ENCODE results near the gene TCF15. TPM values are rescaled to one million over a fixed set of nuclear protein-coding genes. Genes with fewer than 3 reads are reported as not detected.

TCF15 gene
- polyA plus RNA-seq, 2 of the 4 experiments (the other 2 are of a cell fraction), result not detected

DNA sequence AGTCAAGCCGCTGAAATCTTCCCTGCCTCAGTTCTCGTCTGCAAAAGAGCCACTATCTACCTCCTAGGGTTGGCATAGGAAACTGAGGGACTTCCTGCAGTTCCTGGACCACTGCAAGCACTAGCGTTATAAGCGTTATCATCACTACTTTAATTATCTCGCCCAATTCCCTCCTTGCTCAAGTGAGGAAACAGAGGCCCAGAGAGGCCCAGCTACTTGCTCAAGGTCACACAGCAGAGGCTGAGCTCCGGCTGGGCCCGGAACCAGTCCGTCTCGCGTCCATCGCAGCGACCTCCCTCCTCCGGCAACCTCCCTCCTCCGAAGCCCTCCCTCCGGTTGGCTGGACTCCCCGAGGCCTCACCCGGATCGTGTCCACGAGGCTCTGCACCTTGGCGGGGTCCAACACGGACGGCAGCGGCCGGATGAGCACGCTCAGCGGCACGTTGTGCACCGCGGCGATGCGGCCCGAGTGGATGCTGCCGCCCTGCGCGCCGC, 42.6 kb upstream of the TCF15 start:
- 2% methylated on average over 25 of the region's 36 CpGs for WGBS (ENCODE audit: missing lambda C conversion rate)
- Histone ChIP-seq H3K27ac (peak overlapping the region; percentile 98), H3K4me3 (peak overlapping the region; percentile 87), H3K4me2 (peak overlapping the region; percentile 81), H3K9me3 (peaks cover 5% of the 10 kb centered on the region; the same call in 1 of the 3 replicates), H3K4me1 (peaks cover 29% of the 10 kb centered on the region)
- peak; percentile 14 to 42 for ATAC-seq
- POLR2A ChIA-PET, result interaction anchor here (0.7 to 1.4 kb wide), 2 partner anchors 13 to 14 kb away, joined by 3 to 4 read pairs; no protein-coding TSS in a partner anchor
- DNase-seq (ENCODE audit: low read depth in 1 of 2, low spot score in 1 of 2), result peak in 1 of 2 experiments; percentile 69
- CTCF ChIA-PET, result interaction anchor here (0.5 to 4.5 kb wide), 18 partner anchors 10 to 765 kb away, joined by 3 to 33 read pairs (median 4); partner anchors contain the start of gene SCRT2
- no peak for FAIRE-seq
- TF ChIP-seq HOXB5 (CRISPR knock-in tag; IDR thresholded peaks at IDR 0.05), result peak; percentile 8; the same call in 1 of the 2 replicates
- TF ChIP-seq HMGXB4 (CRISPR knock-in tag; IDR thresholded peaks at IDR 0.05; ENCODE audit: borderline replicate concordance), result peak; percentile 20; the same call in 1 of the 2 replicates
- no peak for TF ChIP-seq RNF2 (IDR thresholded peaks at IDR 0.05; ENCODE audit: borderline replicate concordance, low read depth)
- TF ChIP-seq, protein P1, sequence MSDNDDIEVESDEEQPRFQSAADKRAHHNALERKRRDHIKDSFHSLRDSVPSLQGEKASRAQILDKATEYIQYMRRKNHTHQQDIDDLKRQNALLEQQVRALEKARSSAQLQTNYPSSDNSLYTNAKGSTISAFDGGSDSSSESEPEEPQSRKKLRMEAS (IDR thresholded peaks at IDR 0.05), result peak; percentile 65
- TF ChIP-seq TFCP2L1 (CRISPR knock-in tag; IDR thresholded peaks at IDR 0.05), result peak; percentile 75; the same call in 1 of the 2 replicates
- peak; percentile 72; the same call in 1 of the 2 replicates for TF ChIP-seq PHF8 (IDR thresholded peaks at IDR 0.05; ENCODE audit: borderline replicate concordance, low read depth)
- no peak for TF ChIP-seq JUN (IDR thresholded peaks at IDR 0.05)
- TF ChIP-seq EP300 (IDR thresholded peaks at IDR 0.05), result no peak
- TF ChIP-seq E2F6 (IDR thresholded peaks at IDR 0.05; ENCODE audit: borderline replicate concordance, low read depth), result peak; percentile 62
- peak; percentile 95 for TF ChIP-seq ZFP36 (IDR thresholded peaks at IDR 0.05; ENCODE audit: borderline replicate concordance, partially characterized antibody)
- peak; percentile 90 for TF ChIP-seq KDM1A (IDR thresholded peaks at IDR 0.05; ENCODE audit: low read depth)

- ChIA-PET POLR2A (interaction anchor here (0.6 to 1.4 kb wide), 5 partner anchors 9 to 1150 kb away, joined by 3 to 4 read pairs (median 3); no protein-coding TSS in a partner anchor), CTCF (interaction anchor here (0.5 to 4.5 kb wide), 24 partner anchors 9 to 766 kb away, joined by 3 to 33 read pairs (median 4); partner anchors contain the start of gene SCRT2)
- H3K4me3 ChIP-seq, result peak overlapping the region; percentile 87
- ATAC-seq (peak; percentile 7 to 40; a peak in 3 of 6 replicates), FAIRE-seq (no peak), DNase-seq (ENCODE audit: low read depth in 1 of 2, low spot score in 1 of 2) (peak in 1 of 2 experiments; percentile 61)
- H3K4me2 ChIP-seq, result peak overlapping the region; percentile 81
- H3K4me1 ChIP-seq, result peaks cover 33% of the 10 kb centered on the region
- WGBS (ENCODE audit: missing lambda C conversion rate), result 9% methylated on average over 19 of the region's 20 CpGs
- H3K9me3 ChIP-seq, result peaks cover 8% of the 10 kb centered on the region; the same call in 1 of the 3 replicates
- peak overlapping the region; percentile 98 for H3K27ac ChIP-seq
- TF ChIP-seq SREBF2 (IDR thresholded peaks at IDR 0.05) (no peak), CBX2 (IDR thresholded peaks at IDR 0.05; ENCODE audit: borderline replicate concordance, low read depth) (no peak), MAFK (IDR thresholded peaks at IDR 0.05; ENCODE audit: partially characterized antibody) (no peak), EP300 (IDR thresholded peaks at IDR 0.05) (no peak), ZC3H11A (IDR thresholded peaks at IDR 0.05) (no peak), HOXB5 (CRISPR knock-in tag; IDR thresholded peaks at IDR 0.05) (0 out of 2 replicates have a peak, but pooled peaks have one; percentile 6), BCL3 (IDR thresholded peaks at IDR 0.05) (no peak), BHLHE40 (IDR thresholded peaks at IDR 0.05; ENCODE audit: low read depth, low read length) (no peak), USF2 (IDR thresholded peaks at IDR 0.05) (no peak), HEYL (CRISPR knock-in tag; IDR thresholded peaks at IDR 0.05) (no peak), NFE2L2 (conservative IDR thresholded peaks at IDR 0.05; ENCODE audit: low read length) (no peak), ZFP36 (IDR thresholded peaks at IDR 0.05; ENCODE audit: borderline replicate concordance, partially characterized antibody) (no peak), RAD21 (conservative IDR thresholded peaks at IDR 0.05 in 1 of 2, IDR thresholded peaks at IDR 0.05 in 1 of 2) (no peak), RCOR1 (IDR thresholded peaks at IDR 0.05; ENCODE audit: low read depth, low read length) (no peak), FOSB (CRISPR knock-in tag; IDR thresholded peaks at IDR 0.05) (no peak)
- TF ChIP-seq, protein P2, sequence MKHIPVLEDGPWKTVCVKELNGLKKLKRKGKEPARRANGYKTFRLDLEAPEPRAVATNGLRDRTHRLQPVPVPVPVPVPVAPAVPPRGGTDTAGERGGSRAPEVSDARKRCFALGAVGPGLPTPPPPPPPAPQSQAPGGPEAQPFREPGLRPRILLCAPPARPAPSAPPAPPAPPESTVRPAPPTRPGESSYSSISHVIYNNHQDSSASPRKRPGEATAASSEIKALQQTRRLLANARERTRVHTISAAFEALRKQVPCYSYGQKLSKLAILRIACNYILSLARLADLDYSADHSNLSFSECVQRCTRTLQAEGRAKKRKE (CRISPR knock-in tag; IDR thresholded peaks at IDR 0.05; ENCODE audit: low read depth), result 0 out of 2 replicates have a peak, but pooled peaks have one; percentile 7
- TF ChIP-seq, protein P1 (IDR thresholded peaks at IDR 0.05), result peak; percentile 81
Measured at GRCh38 chr20:651713-652614, 41.9 kb upstream of the TCF15 start.
